ENCODE data around the gene RAD23A.

RAD23A gene

GRCh38 chr19:12985049-12985776 lies 39.6 kb downstream of the RAD23A start:
- DNase-seq: no peak

DNA sequence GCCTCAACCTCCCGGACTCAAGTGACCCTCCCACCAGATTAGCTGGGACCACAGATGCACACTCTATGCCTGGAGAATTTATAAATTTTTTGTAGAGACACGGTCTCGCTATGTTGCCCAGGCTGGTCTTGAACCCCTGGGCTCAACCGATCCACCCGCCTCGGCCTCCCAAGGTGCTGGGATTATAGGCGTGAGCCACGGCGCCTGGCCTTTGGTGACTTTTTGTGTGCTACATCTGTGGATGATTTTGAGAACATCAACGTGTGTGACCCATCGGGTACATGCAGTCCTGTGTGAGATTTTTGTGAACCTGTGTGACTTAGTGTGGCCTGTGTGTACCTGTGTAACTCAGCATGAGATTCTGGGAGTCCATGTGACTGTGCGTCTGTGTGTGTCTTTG lies 41.1 kb downstream of the RAD23A start:
- no peak for DNase-seq

GRCh38 chr19:12987190-12987589 lies 41.5 kb downstream of the RAD23A start:
- no peak for DNase-seq

GRCh38 chr19:12987781-12988180 lies 42.1 kb downstream of the RAD23A start:
- DNase-seq: peak; percentile 15

- no peak for DNase-seq
Measured at GRCh38 chr19:12990431-12990830, 44.8 kb downstream of the RAD23A start.

DNA sequence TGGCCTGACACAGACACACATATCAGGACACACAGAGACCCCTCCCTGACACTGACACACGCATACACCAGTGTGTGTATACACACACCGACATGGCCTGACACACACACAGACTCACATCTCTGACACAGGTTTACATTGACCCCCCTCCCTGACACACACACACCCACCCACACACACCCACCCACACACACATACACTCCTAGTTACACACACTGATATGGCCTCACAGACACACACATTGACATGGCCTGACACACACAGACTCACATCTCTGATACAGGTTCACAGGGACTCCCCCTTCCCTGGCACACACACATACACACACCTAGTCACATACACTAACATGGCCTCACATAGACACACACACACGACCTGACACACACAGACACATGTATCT lies 45.2 kb downstream of the RAD23A start:
- no peak for DNase-seq

- no peak for DNase-seq
Measured at GRCh38 chr19:12991296-12991695, 45.6 kb downstream of the RAD23A start.

GRCh38 chr19:12992729-12993128 lies 47.1 kb downstream of the RAD23A start:
- DNase-seq: no peak

DNA sequence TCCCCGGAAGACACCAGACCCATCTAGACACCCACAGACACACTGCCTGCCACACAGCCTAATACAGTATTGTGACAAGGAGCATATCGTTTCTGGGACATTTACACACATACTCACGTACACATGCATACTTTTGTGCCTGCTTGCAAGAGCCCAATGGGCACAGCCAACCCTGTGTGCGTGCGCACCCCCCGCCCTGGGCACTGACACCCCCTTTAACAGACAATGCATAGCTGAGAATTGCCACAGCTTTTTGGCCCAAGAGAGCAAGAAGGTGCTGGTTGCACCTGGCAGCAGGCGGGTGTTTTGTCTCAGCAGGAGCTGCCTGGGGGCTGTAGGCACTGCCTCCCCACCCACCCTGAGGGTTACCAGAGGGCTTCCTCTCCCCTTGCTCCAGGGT lies 47.9 kb downstream of the RAD23A start:
- no peak for DNase-seq

- no peak for DNase-seq
Measured at GRCh38 chr19:12994701-12995595, 49.3 kb downstream of the RAD23A start, which contains the start of gene NFIX. Gene NFIX (plus strand): TSS chr19:12995475. CDS start chr19:12995838, 363 bp downstream.

DNA sequence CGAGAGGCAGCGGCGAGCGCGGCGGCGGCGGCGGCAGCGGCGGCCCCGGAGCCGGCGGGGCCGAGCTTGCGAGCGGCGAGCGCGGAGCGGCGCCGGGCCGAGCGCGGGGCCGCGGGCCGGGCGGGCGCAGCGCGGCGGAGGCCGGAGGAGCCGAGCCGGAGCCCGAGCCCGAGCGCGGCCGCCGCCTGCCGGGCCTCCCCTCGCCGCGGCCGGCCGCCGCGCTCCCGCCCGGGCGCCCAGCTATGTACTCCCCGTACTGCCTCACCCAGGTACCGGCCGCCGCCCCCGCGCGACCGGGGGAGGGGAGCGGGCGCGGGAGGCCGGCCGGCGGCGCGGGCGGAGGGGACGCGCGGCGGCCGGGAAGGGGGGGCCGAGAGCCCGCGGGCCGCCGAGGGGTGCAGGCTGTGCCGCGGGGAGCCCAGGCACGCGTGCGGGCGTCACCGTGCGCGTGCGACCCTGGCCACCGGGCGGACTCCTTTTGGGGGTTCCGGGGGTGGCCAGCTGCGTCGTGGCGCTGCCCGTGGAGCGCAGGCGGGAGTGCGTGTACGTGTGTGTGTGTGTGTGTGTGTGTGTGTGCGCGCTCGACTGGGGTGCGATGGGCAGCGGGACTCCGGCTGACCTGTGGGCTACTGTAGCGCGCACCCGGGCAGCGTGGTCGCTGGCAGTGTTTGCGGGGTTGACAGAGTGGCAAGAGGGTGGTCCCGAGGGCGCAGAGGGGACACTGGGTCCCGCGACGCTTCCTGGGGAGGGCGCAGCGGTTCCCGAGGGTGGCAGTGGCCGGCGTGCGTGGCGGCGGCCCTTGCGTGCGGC lies 50.1 kb downstream of the RAD23A start:
- DNase-seq: no peak

DNA sequence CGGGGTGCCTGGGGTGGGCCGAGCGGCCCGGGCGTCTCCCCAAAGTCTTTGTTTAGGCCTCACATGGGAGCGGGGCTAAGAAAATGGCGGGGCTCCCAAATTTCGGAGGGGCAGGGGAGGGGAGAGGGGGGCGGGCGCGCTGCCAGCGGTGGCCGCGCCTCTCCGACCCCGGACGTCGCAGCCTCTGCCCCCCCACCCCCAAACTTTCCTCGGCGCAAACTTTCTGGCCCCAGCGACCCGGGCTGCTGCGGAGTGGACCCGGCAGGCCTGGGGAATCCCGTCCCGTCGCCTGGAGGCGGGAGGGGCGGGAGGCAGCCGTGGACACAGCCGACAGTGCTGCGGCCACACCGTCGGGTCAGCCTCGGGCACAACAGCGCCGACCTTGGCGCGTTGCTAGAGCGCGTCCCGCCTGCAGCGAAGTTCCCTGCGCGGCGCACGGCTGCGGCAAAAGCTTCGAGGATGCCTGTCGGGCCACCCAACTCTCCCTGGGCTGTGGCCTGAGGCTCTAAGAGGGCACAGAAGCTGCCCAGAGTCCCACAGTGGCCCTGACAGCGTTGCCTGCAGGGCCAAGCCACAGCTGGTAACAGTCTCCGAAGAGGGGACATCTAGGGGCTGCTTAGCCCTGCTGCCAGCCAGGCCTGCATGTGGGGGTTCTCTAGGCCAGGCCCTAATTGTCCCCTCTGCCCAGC lies 50.9 kb downstream of the RAD23A start:
- DNase-seq: no peak

GRCh38 chr19:12997179-12997966 lies 51.7 kb downstream of the RAD23A start:
- DNase-seq: no peak

GRCh38 chr19:12997967-12998940 lies 52.6 kb downstream of the RAD23A start:
- DNase-seq: no peak

DNA sequence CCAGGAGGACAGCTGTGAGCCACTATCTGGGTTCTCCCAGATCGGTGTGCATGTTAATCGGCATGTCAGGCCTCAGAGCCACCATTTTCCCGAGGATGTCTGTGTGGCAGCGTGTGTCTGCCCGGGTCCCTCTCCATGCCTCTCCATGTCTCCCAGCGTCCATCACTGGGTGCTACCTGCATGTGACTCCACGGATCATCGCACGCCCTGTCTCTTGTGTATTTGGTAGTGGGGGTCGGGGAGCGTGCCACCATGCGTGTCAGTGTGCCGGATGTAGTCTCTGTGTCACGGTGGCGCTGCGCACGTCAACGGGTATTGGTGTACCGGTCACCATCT lies 55.5 kb downstream of the RAD23A start:
- no peak for DNase-seq

GRCh38 chr19:13001502-13002165 lies 56.0 kb downstream of the RAD23A start:
- no peak for DNase-seq

GRCh38 chr19:13002166-13002898 lies 56.7 kb downstream of the RAD23A start:
- no peak for DNase-seq

- DNase-seq: no peak
Measured at GRCh38 chr19:13003081-13003480, 57.4 kb downstream of the RAD23A start.
